HEK293 (cell line): Measurements from ENCODE around the gene E4F1.

ENCODE experiments used
- CTCF ChIA-PET: fragments of 350-600 bp; formaldehyde crosslinking; extraction: SDS; loops from one replicate; lab custom pipeline; 2021; ENCODE audit warnings: antibody characterized with exemption; lab: Yijun Ruan, JAX
- POLR2A ChIA-PET: fragments of 300-600 bp; formaldehyde crosslinking; extraction: SDS; loops from one replicate; lab custom pipeline; 2020; ENCODE audit warnings: antibody characterized with exemption, inconsistent platforms; lab: Yijun Ruan, JAX
- H3K27ac ChIP-seq: fragments of 200-500 bp; sonication (Bioruptor generic); 2 replicates; pipeline ENCODE4 v1.5.1; 2014; ENCODE audit warnings: low read depth, low read length, control low read depth, inconsistent platforms; ENCODE audit errors: extremely low read depth
- H3K36me3 ChIP-seq, 2 experiments: fragments of 200-500 bp in 1 of 2; sonication (Bioruptor generic) in 1 of 2; 1 replicate in 1 of 2; 2 replicates in 1 of 2; pipeline ENCODE4 v1.5.1; 2014 to 2017; ENCODE audit warnings: inconsistent platforms in 2 of 2, low read length in 2 of 2; ENCODE audit not compliant: control insufficient read depth in 2 of 2, insufficient read depth in 1 of 2
- H3K4me1 ChIP-seq: fragments of 200-500 bp; sonication (Bioruptor generic); 2 replicates; pipeline ENCODE4 v1.5.1; 2014; ENCODE audit warnings: mild to moderate bottlenecking, low read length, inconsistent platforms; ENCODE audit not compliant: control insufficient read depth, insufficient read depth
- H3K4me3 ChIP-seq: 2 replicates; pipeline ENCODE4 v1.5.1; 2011; ENCODE audit warnings: low read depth, mild to moderate bottlenecking, control low read depth, low read length, moderate library complexity
- H3K9me3 ChIP-seq: fragments of 200-500 bp; sonication (Bioruptor generic); 2 replicates; pipeline ENCODE4 v1.5.1; 2014; ENCODE audit warnings: low read depth, low read length, inconsistent platforms; ENCODE audit not compliant: control insufficient read depth, insufficient read depth
- KLF7 ChIP-seq: fragments of 450-650 bp; formaldehyde crosslinking; IDR thresholded peaks from 2 replicates; pipeline ENCODE4 v1.5.1; 2016; ENCODE audit warnings: missing biosample characterization, missing genetic modification characterization, borderline replicate concordance
- SCRT2 ChIP-seq: fragments of 450-650 bp; formaldehyde crosslinking; IDR thresholded peaks from 2 replicates; pipeline ENCODE4 v1.5.1; 2016; ENCODE audit warnings: missing biosample characterization, missing genetic modification characterization
- YY2 ChIP-seq: fragments of 450-650 bp; formaldehyde crosslinking; IDR thresholded peaks from 2 replicates; pipeline ENCODE4 v1.5.1; 2016; ENCODE audit warnings: missing biosample characterization, missing genetic modification characterization
- ZBTB17 ChIP-seq: fragments of 450-650 bp; formaldehyde crosslinking; IDR thresholded peaks from 2 replicates; pipeline ENCODE4 v1.5.1; 2016; ENCODE audit warnings: missing biosample characterization, missing genetic modification characterization
- ZBTB7A ChIP-seq: fragments of 450-650 bp; formaldehyde crosslinking; IDR thresholded peaks from 2 replicates; pipeline ENCODE4 v1.5.1; 2016; ENCODE audit warnings: low read depth, missing biosample characterization, missing genetic modification characterization
- ZIC2 ChIP-seq: fragments of 450-650 bp; formaldehyde crosslinking; IDR thresholded peaks from 2 replicates; pipeline ENCODE4 v1.5.1; 2016; ENCODE audit warnings: missing biosample characterization, missing genetic modification characterization
- ZNF10 ChIP-seq: fragments of 450-650 bp; formaldehyde crosslinking; IDR thresholded peaks from 2 replicates; pipeline ENCODE4 v1.5.1; 2017; ENCODE audit warnings: missing biosample characterization, missing genetic modification characterization
- ZNF184 ChIP-seq: fragments of 450-650 bp; IDR thresholded peaks from 2 replicates; pipeline ENCODE4 v1.5.1; 2018; ENCODE audit warnings: missing biosample characterization, mild to moderate bottlenecking, missing genetic modification characterization
- ZNF214 ChIP-seq: fragments of 450-650 bp; formaldehyde crosslinking; IDR thresholded peaks from 2 replicates; pipeline ENCODE4 v1.5.1; 2017; ENCODE audit warnings: missing biosample characterization, mild to moderate bottlenecking, missing genetic modification characterization, borderline replicate concordance
- ZNF23 ChIP-seq: fragments of 450-650 bp; formaldehyde crosslinking; IDR thresholded peaks from 2 replicates; pipeline ENCODE4 v1.5.1; 2016; ENCODE audit warnings: missing biosample characterization, missing genetic modification characterization, borderline replicate concordance
- ZNF248 ChIP-seq: fragments of 450-650 bp; formaldehyde crosslinking; IDR thresholded peaks from 2 replicates; pipeline ENCODE4 v1.5.1; 2017; ENCODE audit warnings: missing biosample characterization, missing genetic modification characterization
- ZNF266 ChIP-seq: fragments of 450-650 bp; formaldehyde crosslinking; IDR thresholded peaks from 2 replicates; pipeline ENCODE4 v1.5.1; 2016; ENCODE audit warnings: missing biosample characterization, missing genetic modification characterization, low read depth
- ZNF335 ChIP-seq: fragments of 450-650 bp; formaldehyde crosslinking; conservative IDR thresholded peaks from 2 replicates; pipeline ENCODE4 v1.5.1; 2016; ENCODE audit warnings: missing biosample characterization, missing genetic modification characterization
- ZNF433 ChIP-seq: fragments of 450-650 bp; formaldehyde crosslinking; IDR thresholded peaks from 2 replicates; pipeline ENCODE4 v1.5.1; 2016; ENCODE audit warnings: missing biosample characterization, missing genetic modification characterization, low read depth
- ZNF501 ChIP-seq: fragments of 450-650 bp; formaldehyde crosslinking; IDR thresholded peaks from 2 replicates; pipeline ENCODE4 v1.5.1; 2016; ENCODE audit warnings: missing biosample characterization, missing genetic modification characterization
- ZNF510 ChIP-seq: fragments of 450-650 bp; formaldehyde crosslinking; IDR thresholded peaks from 2 replicates; pipeline ENCODE4 v1.5.1; 2018; ENCODE audit warnings: mild to moderate bottlenecking, missing genetic modification characterization, missing biosample characterization; ENCODE audit not compliant: insufficient replicate concordance
- ZNF600 ChIP-seq: fragments of 450-650 bp; formaldehyde crosslinking; IDR thresholded peaks from 2 replicates; pipeline ENCODE4 v1.5.1; 2016; ENCODE audit warnings: missing biosample characterization, missing genetic modification characterization
- ZNF785 ChIP-seq: fragments of 450-650 bp; formaldehyde crosslinking; IDR thresholded peaks from 2 replicates; pipeline ENCODE4 v1.5.1; 2016; ENCODE audit warnings: missing biosample characterization, missing genetic modification characterization
- ZNF843 ChIP-seq: fragments of 450-650 bp; formaldehyde crosslinking; IDR thresholded peaks from 2 replicates; pipeline ENCODE4 v1.5.1; 2016; ENCODE audit warnings: missing biosample characterization, missing genetic modification characterization
- TF ChIP-seq, protein P1 (sequence below): fragments of 450-650 bp; formaldehyde crosslinking; IDR thresholded peaks from 2 replicates; pipeline ENCODE4 v1.5.1; 2016; ENCODE audit warnings: missing biosample characterization, missing genetic modification characterization
- TF ChIP-seq, protein P2 (sequence below): fragments of 450-650 bp; formaldehyde crosslinking; IDR thresholded peaks from 2 replicates; pipeline ENCODE4 v1.5.1; 2016; ENCODE audit warnings: missing biosample characterization, missing genetic modification characterization
- TF ChIP-seq, protein P3 (sequence below): fragments of 450-650 bp; IDR thresholded peaks from 2 replicates; pipeline ENCODE4 v1.5.1; 2018; ENCODE audit warnings: missing biosample characterization, mild to moderate bottlenecking, missing genetic modification characterization
- TF ChIP-seq, protein P4 (sequence below): fragments of 450-650 bp; formaldehyde crosslinking; IDR thresholded peaks from 2 replicates; pipeline ENCODE4 v1.5.1; 2016; ENCODE audit warnings: missing biosample characterization, missing genetic modification characterization
- TF ChIP-seq, protein P5 (sequence below): fragments of 450-650 bp; formaldehyde crosslinking; conservative IDR thresholded peaks from 2 replicates; pipeline ENCODE4 v1.5.1; 2016; ENCODE audit warnings: low read depth, missing biosample characterization, missing genetic modification characterization

E4F1 gene

DNA sequence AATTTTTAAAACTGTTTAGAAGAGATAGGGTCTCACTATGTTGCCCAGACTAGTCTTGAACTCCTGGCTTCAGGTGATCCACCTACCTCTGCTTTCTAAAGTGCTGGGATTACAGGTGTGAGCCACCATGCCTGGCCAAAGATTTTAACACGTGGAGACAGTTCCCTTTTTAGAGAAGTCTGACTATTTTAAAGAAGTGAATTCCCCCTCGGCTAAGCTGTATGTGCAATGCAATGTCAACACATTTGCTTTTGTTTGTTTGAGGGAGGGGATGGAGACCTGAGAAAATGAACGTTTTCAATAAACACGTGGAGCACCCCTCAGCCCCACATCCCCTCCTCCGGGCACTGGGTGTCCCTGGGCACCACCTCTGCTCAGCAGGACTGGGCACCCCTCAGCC is 58.9 kb downstream of the E4F1 start:
- TF ChIP-seq, protein P1, sequence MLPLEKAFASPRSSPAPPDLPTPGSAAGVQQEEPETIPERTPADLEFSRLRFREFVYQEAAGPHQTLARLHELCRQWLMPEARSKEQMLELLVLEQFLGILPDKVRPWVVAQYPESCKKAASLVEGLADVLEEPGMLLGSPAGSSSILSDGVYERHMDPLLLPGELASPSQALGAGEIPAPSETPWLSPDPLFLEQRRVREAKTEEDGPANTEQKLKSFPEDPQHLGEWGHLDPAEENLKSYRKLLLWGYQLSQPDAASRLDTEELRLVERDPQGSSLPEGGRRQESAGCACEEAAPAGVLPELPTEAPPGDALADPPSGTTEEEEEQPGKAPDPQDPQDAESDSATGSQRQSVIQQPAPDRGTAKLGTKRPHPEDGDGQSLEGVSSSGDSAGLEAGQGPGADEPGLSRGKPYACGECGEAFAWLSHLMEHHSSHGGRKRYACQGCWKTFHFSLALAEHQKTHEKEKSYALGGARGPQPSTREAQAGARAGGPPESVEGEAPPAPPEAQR (tag by site-specific recombination), result no peak
- TF ChIP-seq ZNF600 (tag by site-specific recombination), result no peak
- TF ChIP-seq ZNF248, result no peak
- no peak for TF ChIP-seq ZNF23 (tag by site-specific recombination)
- no peak for TF ChIP-seq YY2 (tag by site-specific recombination)
- no peak for TF ChIP-seq ZNF433 (tag by site-specific recombination)
- no peak for TF ChIP-seq KLF7 (tag by site-specific recombination)
- no peak for TF ChIP-seq ZNF266 (tag by site-specific recombination)
- TF ChIP-seq ZNF184 (tag by site-specific recombination), result no peak
- TF ChIP-seq, protein P2, sequence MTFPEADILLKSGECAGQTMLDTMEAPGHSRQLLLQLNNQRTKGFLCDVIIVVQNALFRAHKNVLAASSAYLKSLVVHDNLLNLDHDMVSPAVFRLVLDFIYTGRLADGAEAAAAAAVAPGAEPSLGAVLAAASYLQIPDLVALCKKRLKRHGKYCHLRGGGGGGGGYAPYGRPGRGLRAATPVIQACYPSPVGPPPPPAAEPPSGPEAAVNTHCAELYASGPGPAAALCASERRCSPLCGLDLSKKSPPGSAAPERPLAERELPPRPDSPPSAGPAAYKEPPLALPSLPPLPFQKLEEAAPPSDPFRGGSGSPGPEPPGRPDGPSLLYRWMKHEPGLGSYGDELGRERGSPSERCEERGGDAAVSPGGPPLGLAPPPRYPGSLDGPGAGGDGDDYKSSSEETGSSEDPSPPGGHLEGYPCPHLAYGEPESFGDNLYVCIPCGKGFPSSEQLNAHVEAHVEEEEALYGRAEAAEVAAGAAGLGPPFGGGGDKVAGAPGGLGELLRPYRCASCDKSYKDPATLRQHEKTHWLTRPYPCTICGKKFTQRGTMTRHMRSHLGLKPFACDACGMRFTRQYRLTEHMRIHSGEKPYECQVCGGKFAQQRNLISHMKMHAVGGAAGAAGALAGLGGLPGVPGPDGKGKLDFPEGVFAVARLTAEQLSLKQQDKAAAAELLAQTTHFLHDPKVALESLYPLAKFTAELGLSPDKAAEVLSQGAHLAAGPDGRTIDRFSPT (tag by site-specific recombination), result no peak
- TF ChIP-seq ZIC2 (tag by site-specific recombination), result no peak
- TF ChIP-seq, protein P3, sequence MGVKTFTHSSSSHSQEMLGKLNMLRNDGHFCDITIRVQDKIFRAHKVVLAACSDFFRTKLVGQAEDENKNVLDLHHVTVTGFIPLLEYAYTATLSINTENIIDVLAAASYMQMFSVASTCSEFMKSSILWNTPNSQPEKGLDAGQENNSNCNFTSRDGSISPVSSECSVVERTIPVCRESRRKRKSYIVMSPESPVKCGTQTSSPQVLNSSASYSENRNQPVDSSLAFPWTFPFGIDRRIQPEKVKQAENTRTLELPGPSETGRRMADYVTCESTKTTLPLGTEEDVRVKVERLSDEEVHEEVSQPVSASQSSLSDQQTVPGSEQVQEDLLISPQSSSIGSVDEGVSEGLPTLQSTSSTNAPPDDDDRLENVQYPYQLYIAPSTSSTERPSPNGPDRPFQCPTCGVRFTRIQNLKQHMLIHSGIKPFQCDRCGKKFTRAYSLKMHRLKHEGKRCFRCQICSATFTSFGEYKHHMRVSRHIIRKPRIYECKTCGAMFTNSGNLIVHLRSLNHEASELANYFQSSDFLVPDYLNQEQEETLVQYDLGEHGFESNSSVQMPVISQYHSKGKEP (tag by site-specific recombination), result no peak
- TF ChIP-seq ZNF501 (tag by site-specific recombination), result no peak
- TF ChIP-seq ZBTB7A (tag by site-specific recombination), result no peak
- TF ChIP-seq, protein P4, sequence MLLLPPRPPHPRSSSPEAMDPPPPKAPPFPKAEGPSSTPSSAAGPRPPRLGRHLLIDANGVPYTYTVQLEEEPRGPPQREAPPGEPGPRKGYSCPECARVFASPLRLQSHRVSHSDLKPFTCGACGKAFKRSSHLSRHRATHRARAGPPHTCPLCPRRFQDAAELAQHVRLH (tag by site-specific recombination), result no peak
- TF ChIP-seq ZNF335 (tag by site-specific recombination), result no peak
- no peak for TF ChIP-seq ZNF785 (tag by site-specific recombination)
- TF ChIP-seq ZBTB17 (tag by site-specific recombination), result no peak
- TF ChIP-seq ZNF843 (tag by site-specific recombination), result no peak
- no peak overlapping the region for H3K27ac ChIP-seq
- CTCF ChIA-PET, result no interaction called here
- H3K4me3 ChIP-seq, result no peak overlapping the region
- H3K4me1 ChIP-seq, result no peaks in the 10 kb centered on the region
- no peaks in the 10 kb centered on the region for H3K9me3 ChIP-seq
- POLR2A ChIA-PET, result no interaction called here
- peaks cover 1 to 34% of the 10 kb centered on the region in 2 experiments; a peak in 2 of 3 replicates for H3K36me3 ChIP-seq

DNA sequence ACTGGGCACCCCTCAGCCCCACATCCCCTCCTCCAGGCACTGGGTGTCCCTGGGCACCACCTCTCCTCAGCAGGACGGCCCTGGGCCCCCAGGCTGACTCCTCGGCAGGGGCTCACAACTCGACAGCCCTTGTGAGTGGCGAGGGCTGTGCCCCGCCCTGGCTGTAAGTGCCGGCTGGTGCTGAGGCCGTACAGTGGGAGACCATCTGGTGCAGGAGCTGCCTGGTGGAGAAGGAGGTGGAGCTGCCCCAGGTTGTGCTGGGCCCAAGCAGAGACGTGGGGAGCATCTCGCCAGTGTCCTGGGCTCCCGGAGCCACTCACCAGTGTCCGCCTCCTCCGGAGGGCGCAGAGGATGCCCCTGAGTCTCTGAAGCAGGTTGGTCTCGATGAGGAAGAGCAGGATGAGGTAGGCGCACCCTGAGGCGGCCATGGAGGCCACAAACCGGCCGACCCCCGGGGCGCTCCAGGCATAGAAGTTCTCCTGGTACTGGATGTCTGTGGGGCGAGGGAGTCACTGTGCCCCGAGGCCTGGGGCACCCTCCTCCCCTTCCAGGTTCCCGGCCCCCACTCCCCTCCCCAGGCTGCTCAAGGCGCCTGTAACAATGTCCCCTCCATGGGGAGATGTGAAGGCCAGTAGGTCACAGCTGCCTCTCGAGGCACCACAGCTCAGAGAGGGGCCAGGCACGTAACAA is 59.6 kb downstream of the E4F1 start:
- no peak overlapping the region for H3K4me3 ChIP-seq
- no peak overlapping the region for H3K27ac ChIP-seq
- POLR2A ChIA-PET, result no interaction called here
- H3K36me3 ChIP-seq, result peaks cover 3 to 32% of the 10 kb centered on the region in 2 experiments; a peak in 2 of 3 replicates
- H3K9me3 ChIP-seq, result no peaks in the 10 kb centered on the region
- no peaks in the 10 kb centered on the region for H3K4me1 ChIP-seq
- 0 out of 2 replicates have a peak, but pooled peaks have one; percentile 23 for TF ChIP-seq ZNF10
- no peak for TF ChIP-seq ZNF214 (tag by site-specific recombination)
- TF ChIP-seq SCRT2 (tag by site-specific recombination), result no peak
- TF ChIP-seq, protein P5, sequence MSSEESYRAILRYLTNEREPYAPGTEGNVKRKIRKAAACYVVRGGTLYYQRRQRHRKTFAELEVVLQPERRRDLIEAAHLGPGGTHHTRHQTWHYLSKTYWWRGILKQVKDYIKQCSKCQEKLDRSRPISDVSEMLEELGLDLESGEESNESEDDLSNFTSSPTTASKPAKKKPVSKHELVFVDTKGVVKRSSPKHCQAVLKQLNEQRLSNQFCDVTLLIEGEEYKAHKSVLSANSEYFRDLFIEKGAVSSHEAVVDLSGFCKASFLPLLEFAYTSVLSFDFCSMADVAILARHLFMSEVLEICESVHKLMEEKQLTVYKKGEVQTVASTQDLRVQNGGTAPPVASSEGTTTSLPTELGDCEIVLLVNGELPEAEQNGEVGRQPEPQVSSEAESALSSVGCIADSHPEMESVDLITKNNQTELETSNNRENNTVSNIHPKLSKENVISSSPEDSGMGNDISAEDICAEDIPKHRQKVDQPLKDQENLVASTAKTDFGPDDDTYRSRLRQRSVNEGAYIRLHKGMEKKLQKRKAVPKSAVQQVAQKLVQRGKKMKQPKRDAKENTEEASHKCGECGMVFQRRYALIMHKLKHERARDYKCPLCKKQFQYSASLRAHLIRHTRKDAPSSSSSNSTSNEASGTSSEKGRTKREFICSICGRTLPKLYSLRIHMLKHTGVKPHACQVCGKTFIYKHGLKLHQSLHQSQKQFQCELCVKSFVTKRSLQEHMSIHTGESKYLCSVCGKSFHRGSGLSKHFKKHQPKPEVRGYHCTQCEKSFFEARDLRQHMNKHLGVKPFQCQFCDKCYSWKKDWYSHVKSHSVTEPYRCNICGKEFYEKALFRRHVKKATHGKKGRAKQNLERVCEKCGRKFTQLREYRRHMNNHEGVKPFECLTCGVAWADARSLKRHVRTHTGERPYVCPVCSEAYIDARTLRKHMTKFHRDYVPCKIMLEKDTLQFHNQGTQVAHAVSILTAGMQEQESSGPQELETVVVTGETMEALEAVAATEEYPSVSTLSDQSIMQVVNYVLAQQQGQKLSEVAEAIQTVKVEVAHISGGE (tag by site-specific recombination), result no peak
- no peak for TF ChIP-seq ZNF510 (tag by site-specific recombination)
- CTCF ChIA-PET, result no interaction called here
